HCT116 (cell line): Measurements from ENCODE around the gene AIRE. TPM values are rescaled to one million over a fixed set of nuclear protein-coding genes. Genes with fewer than 3 reads are reported as not detected.
A peak's percentile ranks its signal among the peaks of the same experiment; 100 is the strongest.

ENCODE experiments used
- ATAC-seq: fragments of 200-7000 bp; cut with Tn5 transposase; 2 replicates; pipeline ENCODE4 v1.9.1; 2020; ENCODE audit warnings: mild to moderate bottlenecking, moderate library complexity
- BruUV-seq: library from RNA; stranded (reverse); fragments of 400-500 nt; replicated peaks from 2 replicates; lab custom pipeline; 2021; lab: Mats Ljungman, UMichigan
- CTCF ChIA-PET: fragments of 300-600 bp; sonication (Branson Sonifier 250); formaldehyde crosslinking; loops from one replicate; lab custom pipeline; 2021; ENCODE audit warnings: antibody characterized with exemption; lab: Charles Lee
- POLR2A ChIA-PET: fragments of 300-600, 350-600 bp; sonication (Branson Sonifier 250); formaldehyde crosslinking; loops from one replicate; lab custom pipeline; 2021; ENCODE audit warnings: antibody characterized with exemption; lab: Charles Lee
- RAD21 ChIA-PET, 2 experiments: fragments of 300-600 bp; sonication (Branson Sonifier 250); formaldehyde crosslinking; loops; one replicate each; lab custom pipeline; 2023; ENCODE audit warnings: low total read pairs in 2 of 2; ENCODE audit not compliant: uncharacterized antibody in 2 of 2, unreplicated experiment in 2 of 2, low non-redundant PET in 1 of 2; lab: Charles Lee
- DNase-seq: peaks from one replicate; pipeline ENCODE4 v3.0.0-alpha.2; 2010; ENCODE audit warnings: low read depth, low spot score
- H2AFZ ChIP-seq: fragments of 200-600 bp; shearing (Covaris generic), sonication (generic); 2 replicates; pipeline ENCODE4 v1.6.1; 2017; ENCODE audit warnings: low read depth, mixed run types, mixed read lengths, antibody characterized with exemption, low read length; ENCODE audit not compliant: poor library complexity, severe bottlenecking
- H3K27ac ChIP-seq: 2 replicates; pipeline ENCODE4 v1.5.1; 2012; ENCODE audit warnings: low read depth, low read length
- H3K27me3 ChIP-seq: fragments of 200-600 bp; sonication (generic); 2 replicates; pipeline ENCODE4 v1.6.1; 2016; ENCODE audit warnings: mixed run types, low read length, mixed read lengths; ENCODE audit not compliant: insufficient read depth
- H3K36me3 ChIP-seq, 2 experiments: fragments of 200-500 bp in 1 of 2; fragments of 200-600 bp in 1 of 2; sonication (Bioruptor generic) in 1 of 2; sonication (generic) in 1 of 2; 2 replicates each; pipeline versions ENCODE4 v1.5.1 to v1.6.1; 2014 to 2016; ENCODE audit warnings: low read length in 2 of 2, inconsistent platforms in 1 of 2, mixed read lengths in 1 of 2, mixed run types in 1 of 2; ENCODE audit not compliant: insufficient read depth in 2 of 2, control insufficient read depth in 1 of 2
- H3K4me1 ChIP-seq, 2 experiments: fragments of 200-600 bp in 1 of 2; sonication (generic) in 1 of 2; 2 replicates each; pipeline versions ENCODE4 v1.5.1 to v1.6.1; 2012 to 2017; ENCODE audit warnings: low read length in 2 of 2, inconsistent platforms in 1 of 2, mild to moderate bottlenecking in 1 of 2, mixed read lengths in 1 of 2, mixed run types in 1 of 2, moderate library complexity in 1 of 2; ENCODE audit not compliant: insufficient read depth in 2 of 2, control insufficient read depth in 1 of 2
- H3K4me2 ChIP-seq: fragments of 200-600 bp; sonication (generic); 2 replicates; pipeline ENCODE4 v1.6.1; 2017; ENCODE audit warnings: mixed run types, low read length, mixed read lengths
- H3K4me3 ChIP-seq, 2 experiments: fragments of 200-600 bp in 1 of 2; sonication (generic) in 1 of 2; replicated peaks in 1 of 2; 2 replicates each; pipeline ENCODE4 v1.5.1; 2011 to 2016; ENCODE audit warnings: low read length in 2 of 2, control low read depth in 1 of 2, low read depth in 1 of 2, mild to moderate bottlenecking in 1 of 2, mixed read lengths in 1 of 2, mixed run types in 1 of 2
- H3K79me2 ChIP-seq: fragments of 200-600 bp; sonication (generic); 2 replicates; pipeline ENCODE4 v1.6.1; 2017; ENCODE audit warnings: mild to moderate bottlenecking, mixed run types, low read length, moderate library complexity, mixed read lengths; ENCODE audit not compliant: insufficient read depth
- H3K9ac ChIP-seq: fragments of 200-600 bp; sonication (generic); 2 replicates; pipeline ENCODE4 v1.6.1; 2016; ENCODE audit warnings: low read length, mixed read lengths
- H3K9me2 ChIP-seq: fragments of 200-600 bp; sonication (generic), shearing (Covaris generic); 2 replicates; pipeline ENCODE4 v1.6.1; 2017; ENCODE audit warnings: mixed run types, mild to moderate bottlenecking, moderate library complexity; ENCODE audit not compliant: insufficient read depth
- H3K9me3 ChIP-seq, 2 experiments: fragments of 200-500 bp in 1 of 2; fragments of 200-600 bp in 1 of 2; sonication (Bioruptor generic) in 1 of 2; sonication (generic) in 1 of 2; 2 replicates each; pipeline ENCODE4 v1.6.1; 2014 to 2017; ENCODE audit warnings: low read length in 2 of 2, mixed read lengths in 2 of 2, inconsistent platforms in 1 of 2, low read depth in 1 of 2, mild to moderate bottlenecking in 1 of 2, mixed run types in 1 of 2, moderate library complexity in 1 of 2; ENCODE audit not compliant: control insufficient read depth in 1 of 2, insufficient read depth in 1 of 2
- H4K20me1 ChIP-seq: fragments of 200-600 bp; sonication (generic), shearing (Covaris generic); 2 replicates; pipeline ENCODE4 v1.6.1; 2017; ENCODE audit warnings: mixed run types, mild to moderate bottlenecking, moderate library complexity; ENCODE audit not compliant: insufficient read depth
- CBX3 ChIP-seq: IDR thresholded peaks from 2 replicates; pipeline ENCODE4 v1.6.1; 2012; ENCODE audit warnings: low read depth
- CEBPB ChIP-seq: IDR thresholded peaks from 2 replicates; pipeline ENCODE4 v1.6.1; 2012; ENCODE audit warnings: low read depth
- EGR1 ChIP-seq: IDR thresholded peaks from 2 replicates; pipeline ENCODE4 v1.6.1; 2012; ENCODE audit warnings: low read depth
- ELF1 ChIP-seq: IDR thresholded peaks from 2 replicates; pipeline ENCODE4 v1.6.1; 2012; ENCODE audit warnings: low read depth, borderline replicate concordance
- SIN3A ChIP-seq: IDR thresholded peaks from 2 replicates; pipeline ENCODE4 v1.6.1; 2012; ENCODE audit warnings: low read depth
- YY1 ChIP-seq: IDR thresholded peaks from 2 replicates; pipeline ENCODE4 v1.6.1; 2011; ENCODE audit warnings: low read length, low read depth, moderate library complexity, mild to moderate bottlenecking; ENCODE audit not compliant: insufficient replicate concordance; ENCODE audit errors: extremely low read depth
- ZFX ChIP-seq: fragments of 450-650 bp; IDR thresholded peaks from 2 replicates; pipeline ENCODE4 v1.6.1; 2017
- intact Hi-C: fragments of 100-400 bp; cut with micrococcal nuclease; formaldehyde crosslinking; loops from 2 replicates; pipeline ENCODE4 v1.10.0; 2022
- total RNA-seq: library from RNA; stranded (reverse); gene quantifications from one replicate; pipeline ENCODE4 v1.2.1, GENCODE V29; 2021; ENCODE audit not compliant: unreplicated experiment
- TF ChIP-seq, protein P1 (sequence below), 3 experiments: fragments of 200-600 bp in 1 of 3; sonication (generic) in 1 of 3; IDR thresholded peaks in 2 of 3; conservative IDR thresholded peaks in 1 of 3; 2 replicates each; pipeline ENCODE4 v1.5.1; 2012 to 2017; ENCODE audit warnings: low read depth in 2 of 3, low read length in 2 of 3, antibody characterized with exemption in 1 of 3, borderline replicate concordance in 1 of 3, control low read depth in 1 of 3, mild to moderate bottlenecking in 1 of 3, mixed read lengths in 1 of 3, mixed run types in 1 of 3, moderate library complexity in 1 of 3; ENCODE audit not compliant: insufficient read depth in 1 of 3
- TF ChIP-seq, protein P2 (sequence below): IDR thresholded peaks from 2 replicates; pipeline ENCODE4 v1.6.1; 2012

AIRE gene
- total RNA-seq, 1 experiment from 2014 or later = not detected

DNA sequence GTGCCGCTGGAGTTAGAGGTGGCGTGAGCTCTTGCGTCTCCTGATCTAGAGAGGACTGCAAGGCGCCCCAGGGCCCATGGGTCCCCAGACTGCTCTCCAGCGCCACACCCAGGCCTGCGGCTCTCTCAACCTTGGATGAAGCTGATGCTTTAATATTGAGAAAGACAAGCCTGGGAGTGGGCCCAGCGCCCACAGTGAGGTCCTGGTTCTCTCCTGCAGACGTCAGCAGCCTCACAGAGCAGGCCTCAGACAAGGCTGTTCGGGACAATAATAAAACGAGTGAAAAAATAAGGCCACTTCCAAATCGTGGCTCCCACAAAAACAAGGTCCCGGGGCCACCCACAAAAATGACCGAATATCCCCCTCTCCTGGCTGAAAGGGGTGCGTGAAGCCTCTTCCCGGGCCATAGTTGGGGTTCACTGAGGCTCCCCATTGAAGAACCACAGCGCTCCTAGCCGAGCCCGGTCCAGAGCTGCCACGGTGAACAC is 18.0 kb upstream of the AIRE start:
- CTCF ChIA-PET = no interaction called here
- Histone ChIP-seq H3K27me3 (no peaks in the 10 kb centered on the region), H3K4me3 (no peak overlapping the region), H3K9me3 (no peaks in the 10 kb centered on the region), H3K9me2 (no peaks in the 10 kb centered on the region), H3K36me3 (no peaks in the 10 kb centered on the region), H3K27ac (no peak overlapping the region), H3K4me2 (no peak overlapping the region), H4K20me1 (no peaks in the 10 kb centered on the region), H2AFZ (no peak overlapping the region), H3K79me2 (no peaks in the 10 kb centered on the region), H3K9ac (no peak overlapping the region), H3K4me1 (no peaks in the 10 kb centered on the region)
- BruUV-seq = no TSS peak
- RAD21 ChIA-PET = no interaction called here
- intact Hi-C loops = no loop called here
- no peak for TF ChIP-seq SIN3A
- TF ChIP-seq, protein P1, sequence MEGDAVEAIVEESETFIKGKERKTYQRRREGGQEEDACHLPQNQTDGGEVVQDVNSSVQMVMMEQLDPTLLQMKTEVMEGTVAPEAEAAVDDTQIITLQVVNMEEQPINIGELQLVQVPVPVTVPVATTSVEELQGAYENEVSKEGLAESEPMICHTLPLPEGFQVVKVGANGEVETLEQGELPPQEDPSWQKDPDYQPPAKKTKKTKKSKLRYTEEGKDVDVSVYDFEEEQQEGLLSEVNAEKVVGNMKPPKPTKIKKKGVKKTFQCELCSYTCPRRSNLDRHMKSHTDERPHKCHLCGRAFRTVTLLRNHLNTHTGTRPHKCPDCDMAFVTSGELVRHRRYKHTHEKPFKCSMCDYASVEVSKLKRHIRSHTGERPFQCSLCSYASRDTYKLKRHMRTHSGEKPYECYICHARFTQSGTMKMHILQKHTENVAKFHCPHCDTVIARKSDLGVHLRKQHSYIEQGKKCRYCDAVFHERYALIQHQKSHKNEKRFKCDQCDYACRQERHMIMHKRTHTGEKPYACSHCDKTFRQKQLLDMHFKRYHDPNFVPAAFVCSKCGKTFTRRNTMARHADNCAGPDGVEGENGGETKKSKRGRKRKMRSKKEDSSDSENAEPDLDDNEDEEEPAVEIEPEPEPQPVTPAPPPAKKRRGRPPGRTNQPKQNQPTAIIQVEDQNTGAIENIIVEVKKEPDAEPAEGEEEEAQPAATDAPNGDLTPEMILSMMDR (IDR thresholded peaks at IDR 0.05 in 2 of 3, conservative IDR thresholded peaks at IDR 0.05 in 1 of 3; ENCODE audit: borderline replicate concordance in 1 of 3, insufficient read depth in 1 of 3, low read depth in 2 of 3, low read length in 2 of 3) = peak in 2 of 3 experiments; percentile 21 to 23; a peak in 3 of 6 replicates
- ATAC-seq (0 out of 2 replicates have a peak, but pooled peaks have one; percentile 30), DNase-seq (no peak)
- POLR2A ChIA-PET = no interaction called here

DNA sequence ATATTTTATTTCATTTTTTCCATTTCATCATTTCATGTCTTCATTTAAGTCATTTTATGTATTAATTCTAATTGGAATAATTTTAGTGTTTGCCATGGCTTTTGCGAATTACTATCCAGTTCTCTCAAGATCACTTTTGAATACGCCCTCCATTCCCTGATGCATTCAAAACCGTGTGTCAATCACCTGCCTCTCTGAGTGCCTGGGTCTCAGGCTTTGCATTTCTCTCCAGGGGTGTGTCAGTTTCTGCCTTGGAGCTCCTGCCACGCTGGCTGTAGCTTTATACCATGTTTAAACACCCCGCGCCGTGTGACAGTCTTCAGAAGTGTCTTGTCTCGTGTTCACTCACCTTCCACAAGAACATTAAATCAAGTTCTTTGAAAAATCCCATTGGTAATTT is 16.6 kb upstream of the AIRE start:
- BruUV-seq = no TSS peak

More for the DNA sequence above, 16.6 kb upstream of the AIRE start:
- H3K79me2 ChIP-seq = no peaks in the 10 kb centered on the region
- H3K9ac ChIP-seq = no peak overlapping the region
- no peak for ATAC-seq
- DNase-seq = no peak
- no peaks in the 10 kb centered on the region for H3K27me3 ChIP-seq
- no peak overlapping the region for H2AFZ ChIP-seq
- H3K4me3 ChIP-seq = no peak overlapping the region
- no peaks in the 10 kb centered on the region for H3K9me3 ChIP-seq
- H4K20me1 ChIP-seq = no peaks in the 10 kb centered on the region
- intact Hi-C loops = no loop called here
- H3K4me2 ChIP-seq = no peak overlapping the region
- H3K36me3 ChIP-seq = no peaks in the 10 kb centered on the region
- CTCF ChIA-PET = no interaction called here
- H3K9me2 ChIP-seq = no peaks in the 10 kb centered on the region
- no peak overlapping the region for H3K27ac ChIP-seq
- POLR2A ChIA-PET = no interaction called here
- TF ChIP-seq, protein P1 (IDR thresholded peaks at IDR 0.05 in 2 of 3, conservative IDR thresholded peaks at IDR 0.05 in 1 of 3; ENCODE audit: borderline replicate concordance in 1 of 3, insufficient read depth in 1 of 3, low read depth in 2 of 3, low read length in 2 of 3) = no peak
- TF ChIP-seq CBX3 (no peak), ZFX (no peak), ELF1 (no peak), YY1 (no peak), SIN3A (no peak), CEBPB (no peak), EGR1 (no peak)
- TF ChIP-seq, protein P2, sequence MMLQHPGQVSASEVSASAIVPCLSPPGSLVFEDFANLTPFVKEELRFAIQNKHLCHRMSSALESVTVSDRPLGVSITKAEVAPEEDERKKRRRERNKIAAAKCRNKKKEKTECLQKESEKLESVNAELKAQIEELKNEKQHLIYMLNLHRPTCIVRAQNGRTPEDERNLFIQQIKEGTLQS = no peak
- TF ChIP-seq, all 23 proteins: peak for 0
- H3K4me1 ChIP-seq = no peaks in the 10 kb centered on the region
- RAD21 ChIA-PET = no interaction called here
